ENCODE measurements around the gene FAH. TPM values are rescaled to one million over a fixed set of nuclear protein-coding genes. Genes with fewer than 3 reads are reported as not detected.

The FAH gene
- total RNA-seq, 1 donor from 2014 or later = 8.3 TPM

- H3K27me3 ChIP-seq = no peaks in the 10 kb centered on the region
- peaks cover 28% of the 10 kb centered on the region for H3K36me3 Mint-ChIP-seq
- no peaks in the 10 kb centered on the region for H4K20me1 ChIP-seq (ENCODE audit: low read depth)
- no peaks in the 10 kb centered on the region for H3K9me3 ChIP-seq (ENCODE audit: low read depth)
- no peaks in the 10 kb centered on the region for H3K36me3 ChIP-seq
- no peak overlapping the region for H3K27ac Mint-ChIP-seq
- H3K4me1 ChIP-seq = peaks cover 11% of the 10 kb centered on the region
- no peaks in the 10 kb centered on the region for H3K79me2 ChIP-seq (ENCODE audit: low read depth)
- no peak overlapping the region for H2AFZ ChIP-seq (replicated peaks)
- H3K9ac ChIP-seq = no peak overlapping the region
- H3K4me1 Mint-ChIP-seq = peaks cover 30% of the 10 kb centered on the region
- no peak overlapping the region for H3K27ac ChIP-seq
- H3K4me3 ChIP-seq = no peak overlapping the region
- DNase-seq (ENCODE audit: low spot score) = no peak
- TF ChIP-seq CTCF (IDR thresholded peaks at IDR 0.05) = no peak
- TF ChIP-seq EZH2 (IDR thresholded peaks at IDR 0.05) = no peak
- no peak for TF ChIP-seq EZH2phosphoT487 (IDR thresholded peaks at IDR 0.05)
- peaks cover 3% of the 10 kb centered on the region for H3K9me3 Mint-ChIP-seq
- no peak overlapping the region for H3K4me3 Mint-ChIP-seq
- peaks cover 6% of the 10 kb centered on the region for H3K27me3 Mint-ChIP-seq (ENCODE audit: insufficient read depth, low read depth)
- H3F3A ChIP-seq (ENCODE audit: low read depth) = peaks cover 17% of the 10 kb centered on the region
- H3K4me2 ChIP-seq = no peak overlapping the region
These were observed 31.8 kb downstream of the FAH start for GRCh38 chr15:80184554-80184953.

GRCh38 chr15:80185152-80185551 lies 32.4 kb downstream of the FAH start:
- Mint-ChIP-seq H3K27me3 (ENCODE audit: insufficient read depth, low read depth) (peaks cover 6% of the 10 kb centered on the region), H3K27ac (no peak overlapping the region), H3K4me3 (no peak overlapping the region), H3K9me3 (peaks cover 3% of the 10 kb centered on the region), H3K4me1 (peaks cover 30% of the 10 kb centered on the region), H3K36me3 (peaks cover 28% of the 10 kb centered on the region)
- Histone ChIP-seq H3F3A (ENCODE audit: low read depth) (peaks cover 20% of the 10 kb centered on the region), H4K20me1 (ENCODE audit: low read depth) (no peaks in the 10 kb centered on the region), H3K4me1 (peaks cover 11% of the 10 kb centered on the region), H3K27me3 (no peaks in the 10 kb centered on the region), H3K27ac (no peak overlapping the region), H3K36me3 (no peaks in the 10 kb centered on the region), H3K9me3 (ENCODE audit: low read depth) (no peaks in the 10 kb centered on the region), H3K9ac (no peak overlapping the region), H3K4me3 (no peak overlapping the region), H2AFZ (replicated peaks) (no peak overlapping the region), H3K79me2 (ENCODE audit: low read depth) (no peaks in the 10 kb centered on the region), H3K4me2 (no peak overlapping the region)
- no peak for DNase-seq (ENCODE audit: low spot score)
- TF ChIP-seq EZH2 (IDR thresholded peaks at IDR 0.05) (no peak), CTCF (IDR thresholded peaks at IDR 0.05) (no peak), EZH2phosphoT487 (IDR thresholded peaks at IDR 0.05) (no peak)

- Mint-ChIP-seq H3K4me1 (peaks cover 30% of the 10 kb centered on the region), H3K27ac (no peak overlapping the region), H3K4me3 (no peak overlapping the region), H3K27me3 (ENCODE audit: insufficient read depth, low read depth) (peaks cover 6% of the 10 kb centered on the region), H3K36me3 (peaks cover 27% of the 10 kb centered on the region), H3K9me3 (peaks cover 3% of the 10 kb centered on the region)
- Histone ChIP-seq H3K4me1 (peaks cover 11% of the 10 kb centered on the region), H3K4me2 (no peak overlapping the region), H3K9me3 (ENCODE audit: low read depth) (no peaks in the 10 kb centered on the region), H3F3A (ENCODE audit: low read depth) (peaks cover 21% of the 10 kb centered on the region), H3K79me2 (ENCODE audit: low read depth) (no peaks in the 10 kb centered on the region), H3K9ac (no peak overlapping the region), H4K20me1 (ENCODE audit: low read depth) (no peaks in the 10 kb centered on the region), H3K36me3 (no peaks in the 10 kb centered on the region), H3K27ac (no peak overlapping the region), H3K27me3 (no peaks in the 10 kb centered on the region), H2AFZ (replicated peaks) (no peak overlapping the region), H3K4me3 (no peak overlapping the region)
- no peak for DNase-seq (ENCODE audit: low spot score)
- no peak for TF ChIP-seq EZH2phosphoT487 (IDR thresholded peaks at IDR 0.05)
- no peak for TF ChIP-seq EZH2 (IDR thresholded peaks at IDR 0.05)
- no peak for TF ChIP-seq CTCF (IDR thresholded peaks at IDR 0.05)
These were observed 33.3 kb downstream of the FAH start for GRCh38 chr15:80186066-80186465.
